Measurements from ENCODE around the gene PAQR7.

The PAQR7 gene

GRCh38 chr1:25902462-25902861 is 27.0 kb upstream of the PAQR7 start:
- no peak overlapping the region for H3K4me3 ChIP-seq (ENCODE audit: low read depth, low read length)
- no peak for TF ChIP-seq CTCF (IDR thresholded peaks at IDR 0.05; ENCODE audit: low read depth, low read length, missing control alignments)
- no peak for DNase-seq (ENCODE audit: low read depth)

GRCh38 chr1:25900219-25900618 is 24.7 kb upstream of the PAQR7 start:
- no peak for DNase-seq (ENCODE audit: low read depth)
- H3K4me3 ChIP-seq (ENCODE audit: low read depth, low read length) = no peak overlapping the region
- TF ChIP-seq CTCF (IDR thresholded peaks at IDR 0.05; ENCODE audit: low read depth, low read length, missing control alignments) = no peak

DNA sequence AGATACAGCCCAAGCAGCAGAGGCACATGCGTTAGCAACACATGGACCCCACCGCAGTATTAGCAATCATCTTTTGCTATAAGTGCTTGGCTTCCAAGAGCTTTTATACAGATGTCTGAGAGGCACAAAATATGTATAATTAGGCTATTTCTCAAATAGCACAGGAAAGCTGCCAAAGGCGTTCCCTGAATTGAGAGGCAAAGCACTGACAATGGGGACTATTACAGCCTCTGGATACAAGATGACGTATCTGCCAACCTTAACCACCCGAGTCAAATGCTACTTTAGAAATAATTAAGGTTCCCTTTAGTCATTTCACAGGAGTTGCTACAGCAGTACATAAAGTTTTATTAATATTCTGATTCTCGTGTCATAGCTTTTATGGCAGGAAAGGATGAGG is 24.3 kb upstream of the PAQR7 start:
- TF ChIP-seq CTCF (IDR thresholded peaks at IDR 0.05; ENCODE audit: low read depth, low read length, missing control alignments) = no peak
- H3K4me3 ChIP-seq (ENCODE audit: low read depth, low read length) = no peak overlapping the region
- no peak for DNase-seq (ENCODE audit: low read depth)

DNA sequence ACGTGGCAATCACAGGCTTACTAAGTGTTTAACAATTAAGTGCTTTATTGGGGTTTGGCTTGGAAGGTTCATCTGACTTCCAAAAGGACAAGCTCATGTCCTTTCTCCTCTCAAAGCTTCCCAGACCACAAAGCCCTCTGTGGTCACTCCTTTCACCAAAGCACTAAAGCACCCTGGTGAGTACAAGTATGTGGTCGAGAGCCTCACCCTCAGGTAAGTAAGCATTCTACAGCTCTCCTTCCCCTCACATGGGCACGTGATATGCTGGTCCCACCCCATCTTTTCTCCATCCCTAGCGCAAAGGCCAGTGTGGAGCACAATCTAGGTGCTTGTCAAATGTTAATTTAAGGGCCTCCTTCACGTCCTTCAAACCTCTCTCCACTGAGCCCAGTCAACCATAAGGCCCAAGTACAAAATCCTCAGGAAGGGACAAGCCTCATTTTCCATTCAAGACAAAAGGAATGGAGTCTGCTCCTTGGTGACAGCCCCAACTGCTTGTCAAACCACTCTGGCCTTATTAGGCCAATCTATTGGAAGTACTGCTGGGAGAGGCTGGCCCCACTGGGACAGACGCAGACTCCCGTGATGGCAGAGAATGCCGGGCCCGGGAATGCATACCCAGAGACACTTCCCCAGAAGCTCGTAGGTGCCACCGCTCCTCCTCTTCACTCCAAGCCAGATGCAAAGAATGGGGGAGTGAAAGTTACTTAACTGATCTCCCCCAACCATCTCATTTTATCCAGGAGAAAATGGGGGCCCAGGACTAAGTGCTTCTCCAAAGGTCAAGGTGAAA is 22.9 kb upstream of the PAQR7 start:
- TF ChIP-seq CTCF (IDR thresholded peaks at IDR 0.05; ENCODE audit: low read depth, low read length, missing control alignments) = no peak
- no peak for DNase-seq (ENCODE audit: low read depth)
- no peak overlapping the region for H3K4me3 ChIP-seq (ENCODE audit: low read depth, low read length)

- no peak for TF ChIP-seq CTCF (IDR thresholded peaks at IDR 0.05; ENCODE audit: low read depth, low read length, missing control alignments)
- DNase-seq (ENCODE audit: low read depth) = no peak
- no peak overlapping the region for H3K4me3 ChIP-seq (ENCODE audit: low read depth, low read length)
Observed at GRCh38 chr1:25897754-25898153, 22.2 kb upstream of the PAQR7 start.

- no peak overlapping the region for H3K4me3 ChIP-seq (ENCODE audit: low read depth, low read length)
- TF ChIP-seq CTCF (IDR thresholded peaks at IDR 0.05; ENCODE audit: low read depth, low read length, missing control alignments) = no peak
- no peak for DNase-seq (ENCODE audit: low read depth)
Observed at GRCh38 chr1:25896266-25896665, 20.8 kb upstream of the PAQR7 start.

Data from GM12864 (cell line).